GM18502 (cell line): ENCODE results near the gene CGNL1.

Experiments
- ATAC-seq: cut with Tn5 transposase; IDR thresholded peaks from one replicate; pipeline ENCODE4 v1.9.1; 2021; ENCODE audit warnings: mild to moderate bottlenecking; ENCODE audit not compliant: unreplicated experiment, poor library complexity

CGNL1 gene

DNA sequence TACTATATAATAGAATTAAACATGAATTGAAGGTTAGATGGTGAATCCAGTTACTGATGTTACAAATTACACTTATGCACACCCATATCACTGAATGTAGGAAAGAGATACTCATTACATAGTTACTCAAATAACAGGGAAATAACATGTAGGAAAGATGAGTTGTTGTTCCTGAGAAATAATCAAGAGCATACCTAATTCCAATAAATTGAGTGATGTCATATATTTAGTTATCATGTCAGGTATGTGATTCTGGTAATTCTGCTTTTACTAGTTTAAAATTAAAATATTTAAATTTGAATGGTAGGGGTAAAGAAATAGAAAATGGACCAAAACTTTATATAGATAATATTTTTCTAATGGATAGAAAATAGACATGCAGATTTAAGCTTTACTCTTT lies 112.8 kb downstream of the CGNL1 start:
- ATAC-seq: no peak

DNA sequence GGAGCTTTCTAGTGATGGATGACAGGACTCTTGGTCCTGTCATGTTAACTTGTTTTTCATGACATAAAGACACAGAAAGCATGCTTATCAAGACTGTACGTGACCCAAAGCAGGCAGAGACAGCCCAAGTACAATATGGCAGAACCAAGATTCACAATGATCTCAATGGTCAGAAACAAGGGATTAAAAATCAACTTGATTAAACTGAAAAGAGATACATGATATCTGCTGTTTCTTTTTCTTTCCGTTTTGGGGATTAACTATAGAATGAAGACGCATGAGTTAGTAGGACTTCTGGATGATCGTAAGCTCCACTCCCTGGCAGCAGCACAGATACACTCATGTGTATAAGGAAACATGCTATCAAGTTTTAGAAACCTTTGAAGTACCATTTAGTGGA lies 117.0 kb downstream of the CGNL1 start:
- no peak for ATAC-seq

DNA sequence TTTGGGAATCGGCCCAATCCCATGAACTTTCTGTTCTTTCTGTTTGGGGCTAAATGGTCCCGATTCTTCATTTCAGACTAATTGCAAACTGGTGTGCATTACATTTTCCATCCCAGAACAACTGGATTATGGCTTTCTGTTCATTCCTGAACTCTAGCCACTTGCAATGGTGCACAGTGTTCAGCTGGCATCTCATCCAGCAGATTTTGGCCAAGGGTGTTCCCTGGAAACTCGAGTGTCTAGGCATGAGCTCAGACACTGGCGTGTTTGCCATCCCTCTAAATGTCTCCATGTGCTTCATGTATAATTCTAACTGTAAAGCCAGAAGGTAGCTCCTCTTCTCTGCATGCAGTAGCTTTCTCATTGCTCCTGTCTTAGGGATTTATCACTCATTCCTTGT lies 118.3 kb downstream of the CGNL1 start:
- no peak for ATAC-seq

DNA sequence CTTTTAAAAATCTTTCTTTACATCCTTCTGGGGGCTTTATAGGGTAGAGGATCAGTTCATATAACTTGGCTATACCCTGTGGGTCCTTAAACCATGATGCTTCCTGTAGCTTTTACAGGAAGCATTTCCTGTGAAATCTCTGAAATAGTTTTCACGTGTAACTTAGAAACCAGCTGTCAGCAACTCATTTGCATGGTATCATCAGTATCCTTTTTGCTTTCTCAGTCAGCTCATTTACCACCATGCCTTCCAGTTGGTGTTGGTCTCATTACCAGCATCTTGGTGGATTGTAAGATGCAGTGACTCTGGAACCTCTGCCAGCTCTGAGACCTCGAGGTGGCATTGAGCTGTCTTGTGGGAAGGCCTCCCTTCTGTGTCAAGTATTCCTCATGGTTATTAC lies 118.7 kb downstream of the CGNL1 start:
- no peak for ATAC-seq

DNA sequence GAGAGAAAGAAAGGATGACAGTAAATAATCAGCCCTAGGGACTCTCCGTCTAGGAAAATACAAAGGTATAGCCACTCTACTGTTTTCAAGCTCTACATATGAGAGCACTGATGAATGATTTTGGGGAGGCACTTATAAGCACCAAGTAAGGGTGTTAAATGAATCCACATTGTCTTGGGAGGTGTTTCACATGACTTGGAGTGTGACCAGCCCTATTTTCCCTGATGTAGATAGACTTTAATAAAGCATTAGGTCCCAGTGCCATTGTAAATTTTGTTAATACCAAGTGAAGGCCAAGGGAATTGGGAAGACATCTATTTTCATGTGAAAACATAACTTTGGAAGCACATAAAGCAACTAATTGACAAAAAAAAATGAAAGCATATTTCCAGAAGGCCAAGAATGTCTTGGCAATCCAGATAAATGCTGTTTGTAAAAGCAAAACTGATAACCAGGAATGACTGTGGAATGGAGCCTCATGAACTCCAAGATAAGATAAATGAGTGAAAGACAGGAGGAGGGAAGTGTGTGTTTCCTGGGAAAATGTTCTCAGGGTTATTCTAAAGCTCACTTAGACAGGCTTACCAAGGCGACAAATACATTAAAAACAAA lies 119.4 kb downstream of the CGNL1 start:
- no peak for ATAC-seq

DNA sequence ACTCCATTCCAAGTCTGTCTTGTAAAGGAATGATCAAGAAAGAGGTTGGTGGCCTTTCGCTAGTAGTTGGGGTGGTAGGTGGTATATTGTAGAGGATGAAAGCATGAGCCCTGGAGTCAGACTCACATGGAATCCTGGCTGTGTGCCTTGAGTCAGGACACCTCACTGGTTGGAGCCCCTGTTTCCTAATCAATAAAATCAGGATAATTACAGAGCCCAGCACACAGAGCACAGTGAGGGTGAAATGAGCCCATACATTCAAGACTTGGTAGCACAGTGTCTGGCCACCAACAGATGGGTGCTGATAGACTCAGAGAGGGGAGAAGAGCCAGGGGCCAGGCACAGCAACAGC lies 120.3 kb downstream of the CGNL1 start:
- no peak for ATAC-seq

DNA sequence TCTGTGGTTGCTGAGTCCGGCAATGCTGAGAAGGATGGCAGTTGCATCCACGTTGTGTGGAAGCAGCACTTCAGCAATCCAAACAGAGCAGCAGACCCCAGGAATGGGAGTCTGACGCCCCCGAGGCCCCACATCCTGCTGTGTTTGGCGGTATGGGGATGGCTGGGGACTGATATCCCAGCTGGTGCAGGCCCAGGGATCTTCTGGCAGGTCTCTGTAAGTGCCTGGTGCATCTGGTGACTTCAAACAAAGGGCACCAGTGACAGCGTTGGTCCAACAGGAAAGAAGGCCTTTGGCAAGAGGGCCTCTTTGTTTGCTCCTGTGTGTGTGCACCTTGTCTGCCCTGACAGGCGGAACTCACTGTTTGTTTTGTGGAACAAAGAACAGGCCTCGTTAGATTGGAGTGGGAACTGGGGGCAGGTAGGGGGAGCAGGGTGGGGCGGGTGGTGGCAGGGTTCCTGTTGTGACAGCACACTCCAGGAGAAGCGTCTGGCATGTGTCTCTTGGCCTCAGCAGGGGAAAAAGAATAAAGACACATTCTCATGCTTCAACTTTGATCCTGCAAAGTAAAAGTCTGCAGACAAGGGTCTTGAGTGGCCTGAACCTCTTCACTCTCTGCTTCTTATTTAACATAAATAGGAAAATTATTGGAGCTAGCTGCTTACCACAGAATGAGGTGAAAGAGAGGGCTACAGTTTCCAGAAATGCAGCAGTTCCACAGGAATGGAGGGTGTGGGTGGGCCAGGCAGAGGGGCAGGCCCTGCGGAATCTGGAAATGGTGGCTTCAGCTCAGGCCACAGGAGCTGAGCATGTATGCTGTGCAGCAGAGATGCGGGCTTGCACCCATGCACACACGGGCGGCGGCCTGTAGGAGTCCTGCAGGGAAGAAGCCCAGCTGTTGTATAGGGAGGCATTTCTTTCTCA lies 120.9 kb downstream of the CGNL1 start:
- no peak for ATAC-seq

DNA sequence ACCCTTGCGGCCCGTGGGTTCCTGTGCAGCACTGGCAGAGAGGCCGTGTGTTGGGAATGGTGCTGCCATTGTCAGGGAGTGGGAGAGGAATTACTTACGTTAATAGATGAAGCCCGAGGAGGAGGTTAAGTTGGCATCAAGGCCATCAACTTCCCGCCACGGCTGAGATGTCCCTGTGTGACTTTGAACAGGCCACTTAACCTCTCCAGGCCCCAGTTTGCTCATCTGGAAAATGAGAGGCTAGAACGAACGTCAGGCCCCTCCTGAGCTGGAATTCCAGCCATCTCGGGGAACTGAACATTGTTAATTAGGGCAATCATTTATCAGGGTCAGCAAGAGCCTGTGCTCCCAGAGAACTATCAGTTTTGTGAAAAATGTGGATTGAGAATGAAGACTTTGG lies 124.0 kb downstream of the CGNL1 start:
- ATAC-seq: no peak

DNA sequence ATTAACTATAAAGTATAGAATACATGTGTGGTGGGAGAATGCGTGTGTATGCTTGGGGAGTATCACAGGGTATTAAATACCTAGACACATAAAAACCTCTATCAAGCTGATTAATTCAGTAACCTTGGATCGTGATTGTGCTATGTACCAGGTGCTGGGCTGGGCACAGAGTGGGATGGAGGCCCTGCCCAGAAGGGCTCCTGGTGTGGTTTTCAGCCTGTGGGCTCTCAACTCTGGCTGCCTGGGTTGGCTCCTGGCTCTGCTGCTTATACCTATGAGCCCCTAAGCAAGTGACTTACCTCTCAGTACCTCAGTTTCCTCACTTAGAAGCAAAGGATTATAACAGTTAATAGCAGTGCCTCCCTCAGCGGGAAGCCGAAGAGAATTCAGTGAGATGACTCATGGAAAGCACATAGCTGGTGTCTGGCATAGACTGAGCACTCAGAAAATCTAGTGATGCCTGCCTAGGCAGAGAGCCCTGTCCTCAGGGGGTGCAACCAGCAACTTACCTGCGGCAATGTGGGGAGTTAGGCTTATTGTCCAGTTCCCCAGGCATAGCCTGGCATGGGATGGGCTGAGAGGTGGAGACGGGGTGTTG lies 124.8 kb downstream of the CGNL1 start:
- ATAC-seq: no peak

DNA sequence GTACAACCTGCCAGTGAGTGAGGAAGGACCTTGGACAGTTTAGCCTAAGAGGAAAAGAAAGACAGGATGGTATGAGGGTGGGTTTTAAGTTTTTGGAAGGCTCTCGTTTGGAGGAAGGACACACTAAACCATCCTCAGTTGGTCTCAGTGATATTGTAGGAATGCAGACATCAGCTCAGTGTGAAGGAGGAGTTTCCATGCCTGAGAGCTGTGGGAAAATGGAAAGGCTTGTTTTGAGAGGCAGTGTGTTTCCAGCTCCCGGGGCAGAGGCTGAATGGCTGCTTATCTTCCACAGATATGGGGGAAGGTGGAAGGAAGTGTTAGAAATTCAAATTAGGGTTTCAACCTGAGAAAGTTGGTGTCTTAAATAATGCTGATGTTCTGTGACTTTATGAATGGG lies 125.8 kb downstream of the CGNL1 start:
- no peak for ATAC-seq

DNA sequence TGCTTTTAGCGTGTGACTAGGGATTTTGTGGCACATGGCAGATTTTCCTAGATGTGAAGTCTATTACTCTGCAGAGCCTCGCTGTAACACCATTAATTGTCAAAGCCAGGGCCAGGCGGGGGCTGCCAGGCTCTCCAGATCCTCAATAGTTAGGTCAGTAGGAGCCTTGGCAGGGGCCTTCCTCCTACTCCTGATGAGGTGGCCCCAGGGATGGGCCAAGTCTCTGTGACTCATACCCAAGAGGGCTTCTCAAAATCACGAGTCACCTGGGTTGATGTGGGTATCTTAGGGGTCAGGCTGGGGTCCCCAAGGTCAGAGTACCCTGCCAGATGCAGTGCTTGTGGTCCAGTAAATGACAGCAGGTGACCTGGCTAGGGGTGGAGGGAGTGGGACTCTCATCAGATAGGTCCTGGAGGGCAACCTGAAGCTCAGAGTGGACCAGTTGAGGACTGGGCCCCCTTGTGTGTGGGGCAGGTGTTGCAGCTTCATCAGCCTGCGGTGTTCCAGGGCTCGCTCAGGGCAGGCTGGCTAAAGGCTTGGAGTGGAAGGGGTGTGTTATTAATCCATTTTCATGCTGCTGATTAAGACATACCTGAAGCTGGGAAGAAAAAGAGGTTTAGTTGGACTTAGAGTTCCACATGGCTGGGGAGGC lies 126.9 kb downstream of the CGNL1 start:
- no peak for ATAC-seq

DNA sequence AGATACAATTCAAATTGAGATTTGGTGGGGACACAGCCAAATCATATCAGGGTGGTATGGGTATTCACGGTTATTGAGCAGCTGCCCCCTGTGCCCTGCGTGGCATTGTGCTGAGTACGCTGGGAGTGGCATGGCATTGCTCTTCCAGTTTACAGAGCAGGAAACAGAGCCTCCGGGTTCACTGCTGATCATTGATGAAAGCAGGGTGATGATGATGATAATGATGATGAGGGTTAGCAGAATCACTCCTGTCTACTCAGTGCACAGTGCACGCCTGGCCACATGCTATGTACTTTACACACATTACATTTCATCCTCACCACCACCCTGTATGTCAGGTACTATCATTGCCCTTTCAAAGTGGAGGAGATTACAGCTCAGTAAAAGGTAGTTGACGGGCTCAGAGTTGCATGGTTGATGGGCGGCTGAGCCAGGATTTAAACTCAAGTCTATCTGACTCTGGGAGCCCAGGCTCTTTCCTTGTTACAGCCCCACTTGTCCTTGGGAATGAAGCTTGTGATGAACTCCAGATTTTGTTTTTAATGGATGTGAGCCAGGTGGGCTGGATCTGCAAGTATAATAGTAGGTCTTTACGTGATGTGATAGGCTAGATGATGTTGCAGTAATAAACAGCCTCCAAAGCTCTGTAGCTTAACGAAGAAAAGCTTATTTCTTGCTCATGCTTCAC lies 127.8 kb downstream of the CGNL1 start:
- no peak for ATAC-seq

DNA sequence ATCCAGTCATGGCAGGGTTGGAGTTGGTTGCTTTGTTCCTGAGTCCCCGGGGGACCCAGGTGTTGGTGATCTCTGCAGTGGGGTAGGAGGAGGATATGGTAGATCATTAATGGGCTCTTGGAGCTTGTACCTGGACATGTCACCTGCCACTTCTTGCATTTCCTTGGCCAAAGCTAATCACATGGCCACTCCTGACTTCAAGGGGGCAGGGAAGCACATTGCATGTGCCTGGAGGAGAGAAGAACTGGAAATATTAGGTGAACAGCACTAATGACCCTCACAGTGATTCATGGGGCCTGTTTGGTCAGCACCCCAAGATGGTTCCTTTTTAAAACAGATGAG lies 128.3 kb downstream of the CGNL1 start:
- no peak for ATAC-seq

DNA sequence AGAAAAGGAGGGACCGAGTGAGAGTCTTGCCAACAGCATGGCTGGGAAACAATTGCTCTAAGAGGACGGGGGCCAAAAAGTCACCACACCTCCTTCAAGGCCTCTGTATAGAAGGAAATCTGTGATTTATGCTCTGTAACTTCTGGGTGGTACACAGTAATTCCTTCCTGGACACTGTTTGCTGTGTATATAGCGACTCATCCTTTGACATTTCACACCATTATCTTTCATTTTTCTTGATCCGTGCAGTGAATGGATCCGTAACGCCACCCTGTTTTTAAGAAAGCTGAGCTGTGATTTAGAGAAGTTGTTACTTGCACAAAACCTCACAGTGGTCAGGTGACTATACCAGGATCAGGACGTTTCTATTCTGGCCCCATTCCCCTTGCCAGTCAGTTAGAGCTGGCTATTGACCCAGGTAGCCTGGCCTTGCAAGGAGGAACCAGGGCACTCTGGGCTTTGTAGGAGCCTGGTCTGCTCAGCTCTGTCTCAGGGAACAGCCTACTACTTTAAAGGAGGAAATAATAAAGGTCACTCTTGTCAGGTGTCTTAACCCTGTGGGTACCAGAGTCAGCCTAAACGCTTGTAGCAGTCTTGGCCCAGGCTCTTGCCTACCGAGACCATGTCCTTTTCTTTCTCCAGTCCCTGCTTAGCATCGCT lies 128.9 kb downstream of the CGNL1 start:
- no peak for ATAC-seq

DNA sequence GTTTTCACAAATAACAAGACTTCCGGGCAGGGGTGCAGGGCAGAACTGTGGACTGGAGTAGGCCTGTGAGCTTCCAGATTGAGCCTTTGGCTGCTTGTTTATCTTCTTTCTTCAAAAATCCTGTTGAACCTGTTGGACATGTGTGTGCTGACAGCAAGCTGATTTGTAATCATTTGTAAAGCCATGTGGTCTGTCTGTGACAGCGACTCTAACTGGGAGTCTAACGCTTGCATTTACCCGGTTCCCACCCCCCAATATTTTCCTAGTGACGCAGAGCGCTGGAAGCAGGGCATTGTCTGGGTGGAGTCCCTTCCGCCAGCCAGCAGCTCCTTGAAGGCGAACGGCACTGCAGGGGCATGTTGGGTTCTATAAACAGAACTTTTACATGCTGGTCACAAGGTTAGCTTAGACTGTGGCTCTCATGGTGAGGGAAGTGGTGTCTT lies 129.7 kb downstream of the CGNL1 start:
- ATAC-seq: no peak

DNA sequence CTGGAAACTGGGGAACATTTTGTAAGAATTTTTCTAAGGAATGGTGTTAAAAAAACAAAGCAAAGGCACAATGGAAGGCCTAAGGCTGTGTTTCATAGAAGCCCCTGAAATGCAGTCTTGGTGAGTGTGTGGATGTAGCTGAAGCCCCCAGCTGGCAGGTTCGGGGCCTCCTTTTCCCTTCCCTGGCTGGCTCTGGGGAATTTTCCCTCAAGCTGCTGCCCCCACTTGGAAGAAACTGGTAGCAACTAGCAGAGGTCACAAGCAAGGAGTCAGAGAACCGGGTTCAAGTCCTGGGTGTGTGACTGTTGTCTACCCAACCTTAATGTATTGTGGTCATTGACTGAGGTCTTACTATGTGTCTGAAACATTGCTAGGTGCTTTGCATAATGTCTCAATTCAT lies 130.1 kb downstream of the CGNL1 start:
- ATAC-seq: no peak

DNA sequence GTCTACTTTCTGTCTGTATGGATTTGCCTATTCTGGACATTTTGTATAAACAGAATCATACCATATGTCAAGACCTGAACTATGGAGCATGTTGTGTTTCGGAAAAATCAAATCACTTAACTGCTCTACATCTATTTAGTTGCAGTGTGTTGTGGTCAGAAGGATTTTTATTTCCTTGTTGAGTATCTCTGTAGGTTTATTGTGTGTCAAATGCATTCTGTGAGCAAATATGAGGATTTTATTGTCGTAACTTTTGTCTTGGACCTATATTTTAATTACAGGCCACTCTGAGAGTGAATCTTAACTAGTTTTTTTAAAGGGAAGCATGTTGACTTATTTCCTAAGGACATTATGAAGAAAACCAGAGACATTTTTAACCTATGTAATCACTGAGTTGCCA lies 130.8 kb downstream of the CGNL1 start:
- no peak for ATAC-seq

DNA sequence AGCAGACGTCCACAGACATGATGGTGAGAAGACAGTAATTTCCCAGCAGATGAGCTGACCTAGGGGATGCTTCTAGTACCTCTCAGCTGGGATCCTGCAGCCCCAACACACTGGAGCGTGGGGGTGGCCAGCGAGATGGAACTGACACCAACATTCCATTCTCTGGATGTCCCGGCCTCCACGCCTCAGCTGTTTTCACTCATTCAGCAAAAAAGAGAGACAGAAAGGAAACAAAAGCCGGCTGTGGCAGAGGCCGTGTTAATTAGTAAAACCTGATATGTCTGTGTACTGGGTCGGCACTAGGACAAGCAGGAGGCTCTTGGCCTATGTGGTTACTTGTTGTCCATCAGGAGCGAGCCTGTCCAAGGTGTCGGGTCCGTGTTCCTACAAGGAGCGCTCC lies 132.8 kb downstream of the CGNL1 start:
- no peak for ATAC-seq

DNA sequence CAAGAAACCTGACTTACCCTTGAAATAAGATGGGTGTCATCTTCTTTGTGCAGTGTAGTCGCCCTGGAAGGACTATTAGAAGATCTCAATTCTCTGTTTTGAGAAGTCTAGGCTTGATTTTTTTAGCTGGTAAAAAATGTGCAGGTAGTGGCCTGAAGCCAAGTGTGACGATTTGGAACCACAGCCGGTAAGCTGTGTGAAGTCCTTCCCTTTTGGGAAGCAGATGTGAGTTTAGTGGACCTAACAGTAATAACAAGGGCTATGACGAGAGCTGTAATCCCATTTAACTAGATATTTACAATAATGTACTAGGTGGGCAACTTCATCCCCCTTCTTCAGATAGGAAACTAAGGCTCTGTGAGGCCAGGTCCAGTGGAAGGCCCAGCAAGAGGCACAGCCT lies 133.7 kb downstream of the CGNL1 start:
- ATAC-seq: no peak

DNA sequence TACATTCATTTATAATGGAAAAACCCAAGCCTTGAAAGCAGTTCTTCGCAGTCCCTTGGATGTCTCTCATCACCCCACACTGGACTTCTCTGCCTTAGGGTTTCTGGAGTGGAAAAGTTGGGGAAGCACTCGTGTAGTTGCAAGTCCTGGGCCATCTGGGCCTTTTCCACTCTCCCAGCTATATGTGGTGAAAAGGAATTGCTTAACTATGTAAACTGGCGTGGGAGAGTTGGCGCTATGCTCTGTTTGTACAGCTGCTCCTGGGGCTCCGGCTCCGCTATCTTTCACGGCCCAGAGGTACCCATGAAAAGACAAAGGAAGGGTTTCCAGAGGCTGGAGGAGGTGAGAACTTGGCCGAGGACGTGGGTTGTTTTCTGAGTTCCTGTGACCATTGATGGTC lies 134.3 kb downstream of the CGNL1 start:
- ATAC-seq: no peak
